Activated CD4-positive, alpha-beta T cell treated with anti-CD3 and anti-CD28 coated beads, Interleukin-2, amount 50 U/mL, for 4 hours (primary cell): ENCODE results near the gene CASD1.

Source experiments
- DNase-seq, 2 experiments: peaks; one replicate each; pipeline ENCODE4 v3.0.0-alpha.2; 2020

CASD1 gene

GRCh38 chr7:94590526-94591162 lies 81.0 kb downstream of the CASD1 start:
- no peak for DNase-seq

GRCh38 chr7:94591176-94591575 lies 81.6 kb downstream of the CASD1 start:
- no peak for DNase-seq

GRCh38 chr7:94594882-94595281 lies 85.3 kb downstream of the CASD1 start:
- no peak for DNase-seq

- no peak for DNase-seq
These were observed 86.1 kb downstream of the CASD1 start for GRCh38 chr7:94595717-94596116.

- no peak for DNase-seq
These were observed 90.7 kb downstream of the CASD1 start for GRCh38 chr7:94600267-94600666.

- DNase-seq = no peak
These were observed 92.6 kb downstream of the CASD1 start for GRCh38 chr7:94602181-94602580.

- DNase-seq = no peak
These were observed 95.4 kb downstream of the CASD1 start for GRCh38 chr7:94605031-94605430.
